IMR-90 (cell line): Measurements from ENCODE around the gene PRKCB. TPM values are rescaled to one million over a fixed set of nuclear protein-coding genes. Genes with fewer than 3 reads are reported as not detected.

ENCODE experiments used
- microRNA-seq, 2 experiments: library from miRNA; stranded (forward) in 1 of 2; unstranded in 1 of 2; fragments of 10-50 nt in 1 of 2; fragments of <30 nt in 1 of 2; gene quantifications in 1 of 2; microRNA quantifications in 1 of 2; one replicate each; pipeline versions ENCODE3 to v1.1.0; 2013 to 2020; ENCODE audit not compliant: insufficient read depth in 1 of 2, insufficient read length in 1 of 2, unreplicated experiment in 1 of 2
- polyA plus RNA-seq, 3 experiments: library from polyadenylated mRNA; depleted of rRNA; stranded (reverse); fragments of >200 nt; gene quantifications; 2 replicates each; pipeline ENCODE4 v1.2.3, GENCODE V29; 2012; ENCODE audit warnings: low replicate concordance in 1 of 3
- small RNA-seq, 5 experiments: library from RNA; depleted of rRNA; stranded (forward); fragments of <200 nt; gene quantifications; one replicate each; pipeline ENCODE3, GENCODE V24; 2012
- total RNA-seq: library from RNA; depleted of rRNA; stranded (reverse); fragments of >200 nt; gene quantifications from 2 replicates; pipeline ENCODE4 v1.2.3, GENCODE V29; 2012; rRNA removed

Gene PRKCB
- total and polyA plus RNA-seq, 2 of the 4 experiments (the other 2 are of a cell fraction): under 0.01 TPM; not detected in 1

Small RNAs within 50 kb of the gene (microRNA-seq; reads per million reads assigned to microRNA genes)
- 0 reads per million in 2 experiments for gene MIR1273H

Small RNAs within 50 kb of the gene (small RNA-seq; reads per million reads assigned to genes)
- gene MIR1273H: 0 reads per million in 5 experiments

Other genes starting within 250 kb of the PRKCB start
- gene NDUFAB1, start 239.7 kb upstream of the PRKCB start, total RNA-seq: 114 and 117 TPM in 2 replicates
- 146 and 185 TPM in 2 replicates for gene NDUFAB1, start 239.7 kb upstream of the PRKCB start, polyA plus RNA-seq (2012; rRNA removed)
- gene PALB2, start 194.7 kb upstream of the PRKCB start, total RNA-seq: 8.6 and 11.7 TPM in 2 replicates
- 3.1 and 4.1 TPM in 2 replicates for gene PALB2, start 194.7 kb upstream of the PRKCB start, polyA plus RNA-seq (2012; rRNA removed)
- gene DCTN5, start 194.5 kb upstream of the PRKCB start, total RNA-seq: 111 and 121 TPM in 2 replicates
- 43.3 and 49.6 TPM in 2 replicates for gene DCTN5, start 194.5 kb upstream of the PRKCB start, polyA plus RNA-seq (2012; rRNA removed)
- 19.4 and 20.0 TPM in 2 replicates for gene PLK1, start 157.1 kb upstream of the PRKCB start, total RNA-seq
- gene PLK1, start 157.1 kb upstream of the PRKCB start, polyA plus RNA-seq (2012; rRNA removed): 59.0 and 67.8 TPM in 2 replicates
- gene ERN2, start 122.8 kb upstream of the PRKCB start, total RNA-seq: 0.54 TPM in 1 of 2 replicates, not detected in the other
- gene ERN2, start 122.8 kb upstream of the PRKCB start, polyA plus RNA-seq (2012; rRNA removed): 0.39 and 0.60 TPM in 2 replicates
- not detected in 2 replicates for gene CHP2, start 81.0 kb upstream of the PRKCB start, total RNA-seq
- gene CHP2, start 81.0 kb upstream of the PRKCB start, polyA plus RNA-seq (2012; rRNA removed): not detected in 2 replicates